Panc1 (cell line): ENCODE data around the gene SPRTN. TPM values are rescaled to one million over a fixed set of nuclear protein-coding genes. Genes with fewer than 3 reads are reported as not detected.
"Not testable (repeated sequence)": the region's sequence is repeated elsewhere in the genome, so short reads cannot be mapped to it uniquely, and the experiment has no call there.

Source experiments
- ATAC-seq: fragments of 200-7000 bp; cut with Tn5 transposase; 2 replicates; pipeline ENCODE4 v1.9.1; 2020; ENCODE audit warnings: mild to moderate bottlenecking, moderate library complexity
- BruUV-seq: library from RNA; stranded (reverse); fragments of 400-500 nt; replicated peaks from 2 replicates; lab custom pipeline; 2021; lab: Mats Ljungman, UMichigan
- CTCF ChIA-PET: fragments of 300-600 bp; sonication (Branson Sonifier 250); formaldehyde crosslinking; loops from one replicate; lab custom pipeline; 2022; ENCODE audit warnings: antibody characterized with exemption; lab: Charles Lee
- POLR2A ChIA-PET: fragments of 300-600 bp; sonication (Branson Sonifier 250); formaldehyde crosslinking; loops from one replicate; lab custom pipeline; 2022; ENCODE audit warnings: antibody characterized with exemption; lab: Charles Lee
- DNase-seq: peaks from one replicate; pipeline ENCODE4 v3.0.0-alpha.2; 2010; ENCODE audit warnings: low read depth, low spot score
- H3K27ac ChIP-seq: 2 replicates; pipeline ENCODE4 v1.5.1; 2011; ENCODE audit warnings: mild to moderate bottlenecking, low read length, inconsistent platforms
- H3K27me3 ChIP-seq: fragments of 200-500 bp; sonication (Bioruptor generic); 2 replicates; pipeline ENCODE4 v1.6.0; 2014; ENCODE audit warnings: low read length, inconsistent platforms; ENCODE audit not compliant: control insufficient read depth, insufficient read depth
- H3K36me3 ChIP-seq: fragments of 200-500 bp; sonication (Bioruptor generic); 2 replicates; pipeline ENCODE4 v1.5.1; 2014; ENCODE audit warnings: inconsistent platforms, mild to moderate bottlenecking, low read length, moderate library complexity; ENCODE audit not compliant: control insufficient read depth, insufficient read depth
- H3K4me1 ChIP-seq: 2 replicates; pipeline ENCODE4 v1.5.1; 2011; ENCODE audit warnings: inconsistent platforms, mild to moderate bottlenecking, low read length, moderate library complexity; ENCODE audit not compliant: control insufficient read depth, insufficient read depth
- H3K4me3 ChIP-seq, 2 experiments: 2 replicates each; pipeline ENCODE4 v1.5.1; 2011 to 2012; ENCODE audit warnings: low read depth in 2 of 2, low read length in 2 of 2, mild to moderate bottlenecking in 2 of 2, inconsistent platforms in 1 of 2, moderate library complexity in 1 of 2
- H3K9me3 ChIP-seq: fragments of 200-500 bp; sonication (Bioruptor generic); 2 replicates; pipeline ENCODE4 v1.5.1; 2014; ENCODE audit warnings: low read depth, mild to moderate bottlenecking, inconsistent platforms, low read length, moderate library complexity; ENCODE audit not compliant: control insufficient read depth, insufficient read depth
- POLR2AphosphoS5 ChIP-seq: IDR thresholded peaks from 2 replicates; pipeline ENCODE4 v1.6.1; 2012; ENCODE audit warnings: mild to moderate bottlenecking, low read depth, low read length, moderate library complexity
- REST ChIP-seq, 2 experiments: IDR thresholded peaks; 2 replicates each; pipeline ENCODE4 v1.6.1; 2011 to 2012; ENCODE audit warnings: low read depth in 2 of 2, control low read depth in 1 of 2, low read length in 1 of 2, mild to moderate bottlenecking in 1 of 2, moderate library complexity in 1 of 2; ENCODE audit not compliant: insufficient read depth in 1 of 2
- SIN3A ChIP-seq: IDR thresholded peaks from 2 replicates; pipeline ENCODE4 v1.6.1; 2012; ENCODE audit warnings: low read depth, mild to moderate bottlenecking, low read length, moderate library complexity, borderline replicate concordance; ENCODE audit not compliant: insufficient read depth
- TCF7L2 ChIP-seq: IDR thresholded peaks from 2 replicates; pipeline ENCODE4 v1.6.1; 2011; ENCODE audit warnings: mild to moderate bottlenecking, low read depth, low read length, inconsistent platforms
- in situ Hi-C: cut with HindIII; loops from 2 replicates; pipeline ENCODE4 v1.10.0; 2016; ENCODE audit warnings: low sequenced_read_pairs, low pct_unique_long_range_greater_than_20kb
- intact Hi-C: fragments of 100-400 bp; cut with micrococcal nuclease; formaldehyde crosslinking; loops from one replicate; pipeline ENCODE4 v1.10.0; 2022; ENCODE audit not compliant: unreplicated experiment
- total RNA-seq: library from RNA; stranded (reverse); gene quantifications from one replicate; pipeline ENCODE4 v1.2.1, GENCODE V29; 2021; ENCODE audit not compliant: unreplicated experiment
- TF ChIP-seq, protein P1 (sequence below): fragments of 450-650 bp; IDR thresholded peaks from 2 replicates; pipeline ENCODE4 v1.5.1; 2017; ENCODE audit warnings: mild to moderate bottlenecking

SPRTN gene
- total RNA-seq, 1 experiment from 2014 or later: 20.0 TPM

- no peaks in the 10 kb centered on the region for H3K27me3 ChIP-seq
- no peak for ATAC-seq
- no peak overlapping the region for H3K4me3 ChIP-seq
- H3K4me1 ChIP-seq: no peaks in the 10 kb centered on the region
- peaks cover 24% of the 10 kb centered on the region for H3K36me3 ChIP-seq
- DNase-seq: no peak
- no peaks in the 10 kb centered on the region for H3K9me3 ChIP-seq
- intact Hi-C loops: no loop called here
- ChIA-PET POLR2A (interaction anchor here (0.6 kb wide), 1 partner anchor 244 kb away, joined by 7 read pairs; no protein-coding TSS in a partner anchor), CTCF (interaction anchor here (0.5 kb wide), 1 partner anchor 9 kb away, joined by 3 read pairs; no protein-coding TSS in a partner anchor)
- BruUV-seq: no TSS peak
- TF ChIP-seq TCF7L2 (no peak), POLR2AphosphoS5 (no peak), REST (IDR thresholded peaks at IDR 0.05; ENCODE audit: insufficient read depth in 1 of 2, low read depth in 2 of 2, low read length in 1 of 2) (no peak), SIN3A (no peak)
- TF ChIP-seq, protein P1, sequence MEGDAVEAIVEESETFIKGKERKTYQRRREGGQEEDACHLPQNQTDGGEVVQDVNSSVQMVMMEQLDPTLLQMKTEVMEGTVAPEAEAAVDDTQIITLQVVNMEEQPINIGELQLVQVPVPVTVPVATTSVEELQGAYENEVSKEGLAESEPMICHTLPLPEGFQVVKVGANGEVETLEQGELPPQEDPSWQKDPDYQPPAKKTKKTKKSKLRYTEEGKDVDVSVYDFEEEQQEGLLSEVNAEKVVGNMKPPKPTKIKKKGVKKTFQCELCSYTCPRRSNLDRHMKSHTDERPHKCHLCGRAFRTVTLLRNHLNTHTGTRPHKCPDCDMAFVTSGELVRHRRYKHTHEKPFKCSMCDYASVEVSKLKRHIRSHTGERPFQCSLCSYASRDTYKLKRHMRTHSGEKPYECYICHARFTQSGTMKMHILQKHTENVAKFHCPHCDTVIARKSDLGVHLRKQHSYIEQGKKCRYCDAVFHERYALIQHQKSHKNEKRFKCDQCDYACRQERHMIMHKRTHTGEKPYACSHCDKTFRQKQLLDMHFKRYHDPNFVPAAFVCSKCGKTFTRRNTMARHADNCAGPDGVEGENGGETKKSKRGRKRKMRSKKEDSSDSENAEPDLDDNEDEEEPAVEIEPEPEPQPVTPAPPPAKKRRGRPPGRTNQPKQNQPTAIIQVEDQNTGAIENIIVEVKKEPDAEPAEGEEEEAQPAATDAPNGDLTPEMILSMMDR: no peak
- no peak overlapping the region for H3K27ac ChIP-seq
- in situ Hi-C loops: no loop called here
Observed at GRCh38 chr1:231347961-231348360, 9.9 kb downstream of the SPRTN start.

DNA sequence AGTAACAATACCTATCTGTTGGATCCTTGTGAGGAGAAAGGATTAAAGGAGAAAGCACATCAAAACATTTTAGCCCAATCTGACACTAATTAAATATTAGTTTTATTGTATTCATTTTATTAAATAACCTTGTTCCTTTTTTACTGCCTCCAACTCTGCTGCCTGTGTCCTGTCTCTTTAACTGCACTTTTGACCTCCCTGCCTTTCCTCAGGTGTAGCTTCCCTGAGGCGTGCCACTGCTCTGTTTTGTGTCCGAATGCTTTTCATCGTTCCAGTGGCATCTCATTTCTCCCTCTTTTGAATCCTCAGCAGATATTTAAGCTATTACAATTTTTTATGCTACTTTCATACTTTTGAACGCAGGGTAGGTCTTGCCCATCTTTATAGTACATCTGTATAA, 10.3 kb downstream of the SPRTN start:
- ATAC-seq (no peak), DNase-seq (no peak)
- ChIA-PET CTCF (interaction anchor here (0.5 kb wide), 1 partner anchor 8 kb away, joined by 3 read pairs; no protein-coding TSS in a partner anchor), POLR2A (interaction anchor here (0.6 kb wide), 1 partner anchor 244 kb away, joined by 7 read pairs; no protein-coding TSS in a partner anchor)
- TF ChIP-seq REST (IDR thresholded peaks at IDR 0.05; ENCODE audit: insufficient read depth in 1 of 2, low read depth in 2 of 2, low read length in 1 of 2) (no peak), POLR2AphosphoS5 (no peak), TCF7L2 (no peak), SIN3A (no peak)
- TF ChIP-seq, protein P1: no peak
- in situ Hi-C loops: no loop called here
- H3K4me1 ChIP-seq: no peaks in the 10 kb centered on the region
- intact Hi-C loops: no loop called here
- H3K36me3 ChIP-seq: peaks cover 29% of the 10 kb centered on the region
- H3K27me3 ChIP-seq: no peaks in the 10 kb centered on the region
- no peak overlapping the region for H3K27ac ChIP-seq
- H3K4me3 ChIP-seq: no peak overlapping the region
- BruUV-seq: no TSS peak
- H3K9me3 ChIP-seq: no peaks in the 10 kb centered on the region

DNA sequence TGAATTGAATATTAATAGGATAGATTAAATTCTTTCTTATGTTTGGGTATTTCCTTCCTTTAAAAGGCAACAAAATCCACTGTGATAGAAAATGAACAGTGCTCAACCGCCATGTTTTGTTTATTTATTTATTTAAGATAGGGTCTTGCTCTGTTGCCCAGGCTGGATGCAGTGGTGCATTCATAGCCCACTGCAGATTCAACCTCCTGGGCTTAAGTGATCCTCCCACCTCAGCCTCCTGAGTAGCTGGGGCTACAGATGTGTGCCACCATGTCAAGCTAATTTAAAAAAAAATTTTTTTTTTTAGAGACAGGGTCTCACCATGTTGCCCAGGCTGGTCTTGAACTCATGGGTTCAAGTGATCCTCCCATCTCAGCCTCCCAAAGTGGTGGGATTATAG, 10.8 kb downstream of the SPRTN start:
- BruUV-seq, intact Hi-C loops, in situ Hi-C loops, H3K4me1 ChIP-seq, H3K4me3 ChIP-seq, ATAC-seq, CTCF ChIA-PET, H3K27me3 ChIP-seq, POLR2A ChIA-PET, DNase-seq, H3K27ac ChIP-seq, H3K9me3 ChIP-seq: not testable (repeated sequence)
- H3K36me3 ChIP-seq: peaks cover 29% of the 10 kb centered on the region
